HPDE6-E6E7 (cell line): ENCODE measurements around the gene NAA16.

Experiments used
- DNase-seq: peaks from one replicate; pipeline ENCODE4 v3.0.0; 2011; ENCODE audit warnings: missing footprints; ENCODE audit errors: extremely low spot score

NAA16 gene

GRCh38 chr13:41304551-41304950 lies 6.5 kb upstream of the NAA16 start:
- no peak for DNase-seq

- no peak for DNase-seq
Observed at GRCh38 chr13:41306271-41307145, 4.6 kb upstream of the NAA16 start.

GRCh38 chr13:41307884-41308640 lies 3.0 kb upstream of the NAA16 start:
- no peak for DNase-seq

- no peak for DNase-seq
Observed at GRCh38 chr13:41311406-41312175, 524 bp downstream of the NAA16 start.

GRCh38 chr13:41312176-41312500 lies 1.1 kb downstream of the NAA16 start:
- no peak for DNase-seq

- no peak for DNase-seq
Observed at GRCh38 chr13:41313117-41313516, 2.0 kb downstream of the NAA16 start.

- no peak for DNase-seq
Observed at GRCh38 chr13:41313659-41314197, 2.7 kb downstream of the NAA16 start.

GRCh38 chr13:41315443-41316047 lies 4.5 kb downstream of the NAA16 start:
- no peak for DNase-seq

- no peak for DNase-seq
Observed at GRCh38 chr13:41317243-41317642, 6.2 kb downstream of the NAA16 start.

- DNase-seq: no peak
Observed at GRCh38 chr13:41325752-41326151, 14.7 kb downstream of the NAA16 start.

- DNase-seq: no peak
Observed at GRCh38 chr13:41326661-41327060, 15.6 kb downstream of the NAA16 start.

- no peak for DNase-seq
Observed at GRCh38 chr13:41327994-41328790, 17.1 kb downstream of the NAA16 start.

- DNase-seq: no peak
Observed at GRCh38 chr13:41332829-41333228, 21.8 kb downstream of the NAA16 start.

GRCh38 chr13:41334810-41335209 lies 23.7 kb downstream of the NAA16 start:
- DNase-seq: no peak

GRCh38 chr13:41344358-41344757 lies 33.3 kb downstream of the NAA16 start:
- no peak for DNase-seq

- no peak for DNase-seq
Observed at GRCh38 chr13:41345165-41345913, 34.3 kb downstream of the NAA16 start.

- no peak for DNase-seq
Observed at GRCh38 chr13:41345914-41346589, 35.0 kb downstream of the NAA16 start.

GRCh38 chr13:41352935-41353840 lies 42.1 kb downstream of the NAA16 start:
- DNase-seq: peak; percentile 4
